ENCODE results near the gene CROCC2. TPM values are rescaled to one million over a fixed set of nuclear protein-coding genes. Genes with fewer than 3 reads are reported as not detected.

The CROCC2 gene
- polyA plus RNA-seq, 2 of the 4 experiments (the other 2 are of a cell fraction) = not detected

GRCh38 chr2:240887631-240888030, 18.5 kb upstream of the CROCC2 start:
- CTCF ChIA-PET = no interaction called here

DNA sequence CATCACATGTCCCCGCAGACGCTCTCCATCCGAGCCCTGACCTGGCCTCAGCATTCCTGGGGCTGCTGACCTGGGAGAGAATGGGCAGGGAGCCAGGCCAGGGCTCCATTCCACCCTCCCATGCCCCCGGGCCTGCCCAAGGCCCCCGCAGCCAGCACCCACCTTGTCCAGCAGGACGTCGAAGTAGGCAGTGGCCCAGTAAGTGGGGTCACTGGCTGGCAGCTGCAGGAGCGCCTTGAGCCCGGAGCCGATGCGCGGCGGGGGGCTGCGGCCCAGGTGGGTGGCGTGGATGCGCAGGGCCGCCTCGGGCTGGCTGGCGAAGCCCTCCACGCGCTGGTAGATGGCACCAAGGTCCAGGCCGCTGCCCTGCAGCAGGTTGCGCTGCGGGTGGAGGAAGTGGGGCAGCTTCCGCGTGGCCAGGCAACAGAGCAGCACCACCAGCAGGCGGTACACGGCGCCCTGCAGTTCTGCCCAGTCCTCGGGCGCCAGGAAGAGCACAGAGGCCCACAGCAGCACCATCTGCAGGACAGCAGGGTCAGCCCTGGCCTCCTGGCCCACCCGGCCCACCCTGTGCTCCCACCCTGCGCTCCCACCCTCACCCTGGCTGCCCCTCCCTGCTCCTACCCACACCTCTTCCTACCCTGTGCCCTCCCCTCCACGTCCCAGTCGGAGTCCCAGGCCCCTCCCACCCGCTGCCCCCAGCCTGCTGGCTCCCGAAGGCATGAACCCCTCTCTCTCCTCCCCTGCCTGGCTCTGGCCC, 17.8 kb upstream of the CROCC2 start:
- H3K4me1 ChIP-seq = peaks cover under 1% of the 10 kb centered on the region; the same call in 2 of the 3 replicates
- CTCF ChIA-PET = interaction anchor here (0.6 kb wide), 1 partner anchor 183 kb away, joined by 3 read pairs; no protein-coding TSS in a partner anchor
- ATAC-seq (peak in 1 of 2 experiments; percentile 36; a peak in 3 of 6 replicates), DNase-seq (ENCODE audit: low read depth in 1 of 2, low spot score in 1 of 2) (no peak), FAIRE-seq (no peak)
- POLR2A ChIA-PET = no interaction called here
- H3K4me3 ChIP-seq = no peak overlapping the region
- WGBS (ENCODE audit: missing lambda C conversion rate) = 87% methylated on average over 22 of the region's 37 CpGs
- no peak overlapping the region for H3K4me2 ChIP-seq
- no peaks in the 10 kb centered on the region for H3K9me3 ChIP-seq
- TF ChIP-seq, protein P1, sequence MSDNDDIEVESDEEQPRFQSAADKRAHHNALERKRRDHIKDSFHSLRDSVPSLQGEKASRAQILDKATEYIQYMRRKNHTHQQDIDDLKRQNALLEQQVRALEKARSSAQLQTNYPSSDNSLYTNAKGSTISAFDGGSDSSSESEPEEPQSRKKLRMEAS (IDR thresholded peaks at IDR 0.05) = no peak
- TF ChIP-seq RARB (CRISPR knock-in tag; IDR thresholded peaks at IDR 0.05) (no peak), JUN (IDR thresholded peaks at IDR 0.05) (no peak), ZSCAN20 (CRISPR knock-in tag; IDR thresholded peaks at IDR 0.05) (no peak), BHLHE40 (IDR thresholded peaks at IDR 0.05; ENCODE audit: low read depth, low read length) (no peak), NPAS2 (CRISPR knock-in tag; IDR thresholded peaks at IDR 0.05; ENCODE audit: borderline replicate concordance) (no peak), EP300 (IDR thresholded peaks at IDR 0.05) (no peak), HEYL (CRISPR knock-in tag; IDR thresholded peaks at IDR 0.05) (no peak), TP53 (CRISPR knock-in tag; IDR thresholded peaks at IDR 0.05) (no peak), SREBF2 (IDR thresholded peaks at IDR 0.05) (no peak)
- TF ChIP-seq, protein P2, sequence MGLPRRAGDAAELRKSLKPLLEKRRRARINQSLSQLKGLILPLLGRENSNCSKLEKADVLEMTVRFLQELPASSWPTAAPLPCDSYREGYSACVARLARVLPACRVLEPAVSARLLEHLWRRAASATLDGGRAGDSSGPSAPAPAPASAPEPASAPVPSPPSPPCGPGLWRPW (IDR thresholded peaks at IDR 0.05) = no peak
- TF ChIP-seq, protein P3, sequence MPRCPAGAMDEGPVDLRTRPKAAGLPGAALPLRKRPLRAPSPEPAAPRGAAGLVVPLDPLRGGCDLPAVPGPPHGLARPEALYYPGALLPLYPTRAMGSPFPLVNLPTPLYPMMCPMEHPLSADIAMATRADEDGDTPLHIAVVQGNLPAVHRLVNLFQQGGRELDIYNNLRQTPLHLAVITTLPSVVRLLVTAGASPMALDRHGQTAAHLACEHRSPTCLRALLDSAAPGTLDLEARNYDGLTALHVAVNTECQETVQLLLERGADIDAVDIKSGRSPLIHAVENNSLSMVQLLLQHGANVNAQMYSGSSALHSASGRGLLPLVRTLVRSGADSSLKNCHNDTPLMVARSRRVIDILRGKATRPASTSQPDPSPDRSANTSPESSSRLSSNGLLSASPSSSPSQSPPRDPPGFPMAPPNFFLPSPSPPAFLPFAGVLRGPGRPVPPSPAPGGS (IDR thresholded peaks at IDR 0.05) = no peak
- TF ChIP-seq, protein P4, sequence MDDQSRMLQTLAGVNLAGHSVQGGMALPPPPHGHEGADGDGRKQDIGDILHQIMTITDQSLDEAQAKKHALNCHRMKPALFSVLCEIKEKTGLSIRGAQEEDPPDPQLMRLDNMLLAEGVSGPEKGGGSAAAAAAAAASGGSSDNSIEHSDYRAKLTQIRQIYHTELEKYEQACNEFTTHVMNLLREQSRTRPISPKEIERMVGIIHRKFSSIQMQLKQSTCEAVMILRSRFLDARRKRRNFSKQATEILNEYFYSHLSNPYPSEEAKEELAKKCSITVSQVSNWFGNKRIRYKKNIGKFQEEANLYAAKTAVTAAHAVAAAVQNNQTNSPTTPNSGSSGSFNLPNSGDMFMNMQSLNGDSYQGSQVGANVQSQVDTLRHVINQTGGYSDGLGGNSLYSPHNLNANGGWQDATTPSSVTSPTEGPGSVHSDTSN (IDR thresholded peaks at IDR 0.05) = no peak
- no peak overlapping the region for H3K27ac ChIP-seq

More at GRCh38 chr2:240887631-240888030, 18.5 kb upstream of the CROCC2 start:
- WGBS (ENCODE audit: missing lambda C conversion rate) = 57% methylated on average over 4 of the region's 4 CpGs
- H3K9me3 ChIP-seq = no peaks in the 10 kb centered on the region
- H3K4me3 ChIP-seq = no peak overlapping the region
- ATAC-seq (no peak), DNase-seq (ENCODE audit: low read depth in 1 of 2, low spot score in 1 of 2) (no peak), FAIRE-seq (no peak)
- H3K27ac ChIP-seq = no peak overlapping the region
- POLR2A ChIA-PET = no interaction called here
- no peak overlapping the region for H3K4me2 ChIP-seq
- no peaks in the 10 kb centered on the region for H3K4me1 ChIP-seq
- TF ChIP-seq BHLHE40 (IDR thresholded peaks at IDR 0.05; ENCODE audit: low read depth, low read length) (no peak), HDAC2 (IDR thresholded peaks at IDR 0.05) (no peak)

GRCh38 chr2:240888890-240889573, 17.1 kb upstream of the CROCC2 start:
- H3K4me3 ChIP-seq = no peak overlapping the region
- H3K4me2 ChIP-seq = no peak overlapping the region
- WGBS (ENCODE audit: missing lambda C conversion rate) = 65% methylated on average over 9 of the region's 11 CpGs
- H3K9me3 ChIP-seq = no peaks in the 10 kb centered on the region
- no peak for ATAC-seq
- DNase-seq (ENCODE audit: low read depth in 1 of 2, low spot score in 1 of 2) = no peak
- ChIA-PET POLR2A (no interaction called here), CTCF (interaction anchor here (0.6 to 1.3 kb wide), 3 partner anchors 10 to 183 kb away, joined by 3 read pairs; no protein-coding TSS in a partner anchor)
- no peak for FAIRE-seq
- peaks cover 8% of the 10 kb centered on the region for H3K4me1 ChIP-seq
- no peak overlapping the region for H3K27ac ChIP-seq
- TF ChIP-seq HOXB5 (CRISPR knock-in tag; IDR thresholded peaks at IDR 0.05) (no peak), TFCP2L1 (CRISPR knock-in tag; IDR thresholded peaks at IDR 0.05) (no peak), HOXB13 (CRISPR knock-in tag; IDR thresholded peaks at IDR 0.05; ENCODE audit: low read depth) (no peak), USF2 (IDR thresholded peaks at IDR 0.05) (no peak), ZNF302 (CRISPR knock-in tag; IDR thresholded peaks at IDR 0.05) (no peak), KDM1A (IDR thresholded peaks at IDR 0.05; ENCODE audit: low read depth) (no peak), MAFK (IDR thresholded peaks at IDR 0.05; ENCODE audit: partially characterized antibody) (no peak), RCOR1 (IDR thresholded peaks at IDR 0.05; ENCODE audit: low read depth, low read length) (no peak), ZFP36 (IDR thresholded peaks at IDR 0.05; ENCODE audit: borderline replicate concordance, partially characterized antibody) (no peak), RAD21 (conservative IDR thresholded peaks at IDR 0.05 in 1 of 2, IDR thresholded peaks at IDR 0.05 in 1 of 2) (no peak)
- TF ChIP-seq, protein P5, sequence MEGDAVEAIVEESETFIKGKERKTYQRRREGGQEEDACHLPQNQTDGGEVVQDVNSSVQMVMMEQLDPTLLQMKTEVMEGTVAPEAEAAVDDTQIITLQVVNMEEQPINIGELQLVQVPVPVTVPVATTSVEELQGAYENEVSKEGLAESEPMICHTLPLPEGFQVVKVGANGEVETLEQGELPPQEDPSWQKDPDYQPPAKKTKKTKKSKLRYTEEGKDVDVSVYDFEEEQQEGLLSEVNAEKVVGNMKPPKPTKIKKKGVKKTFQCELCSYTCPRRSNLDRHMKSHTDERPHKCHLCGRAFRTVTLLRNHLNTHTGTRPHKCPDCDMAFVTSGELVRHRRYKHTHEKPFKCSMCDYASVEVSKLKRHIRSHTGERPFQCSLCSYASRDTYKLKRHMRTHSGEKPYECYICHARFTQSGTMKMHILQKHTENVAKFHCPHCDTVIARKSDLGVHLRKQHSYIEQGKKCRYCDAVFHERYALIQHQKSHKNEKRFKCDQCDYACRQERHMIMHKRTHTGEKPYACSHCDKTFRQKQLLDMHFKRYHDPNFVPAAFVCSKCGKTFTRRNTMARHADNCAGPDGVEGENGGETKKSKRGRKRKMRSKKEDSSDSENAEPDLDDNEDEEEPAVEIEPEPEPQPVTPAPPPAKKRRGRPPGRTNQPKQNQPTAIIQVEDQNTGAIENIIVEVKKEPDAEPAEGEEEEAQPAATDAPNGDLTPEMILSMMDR (IDR thresholded peaks at IDR 0.05) = no peak
- TF ChIP-seq, protein P2 (IDR thresholded peaks at IDR 0.05) = no peak
- TF ChIP-seq, protein P4 (IDR thresholded peaks at IDR 0.05) = no peak
